Pancreas (tissue), 10 donors: Measurements from ENCODE around the gene STIM2. TPM values are rescaled to one million over a fixed set of nuclear protein-coding genes. Genes with fewer than 3 reads are reported as not detected.
"Not testable (repeated sequence)": the region's sequence is repeated elsewhere in the genome, so short reads cannot be mapped to it uniquely, and the experiment has no call there.

Experiments used
- ATAC-seq, 4 donors: fragments of 200-7000 bp; cut with Tn5 transposase; one replicate each; pipeline versions ENCODE4 v1.8.0 to v1.9.1; 2020; ENCODE audit warnings: mild to moderate bottlenecking in 4 of 4, moderate library complexity in 4 of 4
- DNase-seq, 6 donors: peaks; one replicate each; pipeline ENCODE4 v3.0.0-alpha.2; 2020
- FAIRE-seq: peaks from 2 replicates; lab custom pipeline; 2012; peaks lifted over from hg19 to GRCh38; lab: Jason Lieb, UNC
- H3K27ac ChIP-seq, 4 donors: fragments of 200-600 bp; sonication (generic); 1 replicate in 3 of 4; 2 replicates in 1 of 4; pipeline versions ENCODE4 v1.5.0 to v1.8.0; 2020
- H3K27me3 ChIP-seq, 4 donors: fragments of 200-600 bp; one replicate each; pipeline ENCODE4 v1.8.0; 2021
- H3K36me3 ChIP-seq, 3 donors: fragments of 200-600 bp; sonication (generic) in 1 of 3; one replicate each; pipeline versions ENCODE4 v1.5.0 to v1.8.0; 2020 to 2021
- H3K4me1 ChIP-seq, 3 donors: fragments of 200-600 bp; one replicate each; pipeline ENCODE4 v1.8.0; 2021
- H3K4me3 ChIP-seq, 4 donors: fragments of 200-600 bp; sonication (generic) in 2 of 4; one replicate each; pipeline versions ENCODE4 v1.5.0 to v1.8.0; 2020 to 2021
- H3K9me3 ChIP-seq, 4 donors: fragments of 200-600 bp; one replicate each; pipeline ENCODE4 v1.8.0; 2021
- WGBS, 2 donors: extraction: QIAGEN DNeasy Blood & Tissue Kit; methylation state at CpG; one replicate each; pipeline ENCODE4 v1.1.7; 2013; 5-methylcytosine and 5-hydroxymethylcytosine counted together
- intact Hi-C, 3 donors: fragments of 100-400 bp; cut with DNase I; formaldehyde crosslinking; loops; one replicate each; pipeline versions ENCODE4 v1.11.1 to v1.14.2; 2022
- polyA plus RNA-seq, 2 donors: library from polyadenylated mRNA; stranded (reverse); fragments of 200-250 nt; gene quantifications; one replicate each; pipeline ENCODE4 v1.2.3, GENCODE V29; 2013
- total RNA-seq, 6 donors: library from RNA; stranded (reverse); fragmentation: NEBNext Ultra II Directional in 4 of 6; extraction: Animal tissue kit (Norgen Biotek cat#: 25700) in 4 of 6; gene quantifications; one replicate each; pipeline versions ENCODE4 v1.2.1 to v1.2.4, GENCODE V29; 2021 to 2023
- TF ChIP-seq, protein P1 (sequence below), 4 donors: fragments of 200-600 bp; sonication (generic) in 3 of 4; IDR thresholded peaks; one replicate each; pipeline versions ENCODE4 v1.5.0 to v1.8.0; 2021; ENCODE audit warnings: antibody characterized with exemption in 4 of 4
- donor health status: healthy with polysubstance abuse.
- donor health status: DM: no; HTN: no; CAD: no; lungs with moderate emphysema.
- donor health status: DM: no; HTN: no; CAD: no.
- donor health status: control.
- donor health status: control.
- donor health status: Bipolar disorder and iron deficiency.
- donor health status: DM: yes; HTN: yes; CAD: no.
- donor health status: DM: no; HTN: no; CAD: no.
- donor health status: DM: no; HTN: no; CAD: no.
- donor health status: DM: yes; HTN: yes; CAD: no.

Gene STIM2
- total RNA-seq, result 10 to 100 TPM in 5 of 6 donors, 1 to 10 TPM in 1; 7.6 to 18.7 (median 12.6) TPM
- 10 to 100 TPM in 1 of 2 donors, 1 to 10 TPM in 1; 9.9 to 17.2 TPM for polyA plus RNA-seq

DNA sequence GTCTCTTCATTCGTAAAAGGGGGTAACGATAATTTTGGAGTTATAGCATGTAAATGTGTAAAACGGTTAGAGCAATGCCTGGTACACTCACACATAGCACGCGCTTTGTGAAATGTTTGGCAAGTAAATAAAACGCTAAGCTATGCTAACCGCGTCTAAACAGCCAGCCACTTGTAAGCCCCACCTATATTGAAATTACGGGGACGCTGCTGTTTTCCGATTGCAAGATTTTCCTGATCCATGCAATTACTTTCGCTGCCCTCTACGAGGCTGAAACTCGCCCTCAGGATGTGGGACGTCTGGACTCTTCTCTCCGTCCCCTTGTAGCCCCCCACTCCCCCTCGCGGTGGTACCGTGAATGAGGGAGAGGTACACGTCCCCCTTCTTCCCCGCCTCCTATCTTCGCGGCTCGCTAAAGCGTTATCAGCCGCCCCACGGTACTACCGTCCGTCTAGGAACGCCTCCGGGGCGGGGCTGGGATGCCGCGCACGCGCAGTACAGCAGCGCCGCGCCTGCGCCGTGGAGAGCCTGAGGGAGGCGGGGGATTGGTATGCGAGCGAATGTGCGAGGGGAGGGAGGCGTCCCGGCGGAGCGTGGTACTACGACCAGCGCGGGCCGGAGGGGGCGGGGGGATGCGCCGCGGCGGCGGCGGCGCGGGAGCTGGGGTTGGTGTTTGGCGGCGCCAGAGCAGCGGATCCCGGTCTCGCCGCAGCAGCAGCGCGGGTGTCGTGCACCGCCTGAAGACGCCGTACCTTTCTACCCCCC lies at the start of gene STIM2:
Gene STIM2 (plus strand): TSS at position 685 of the 765 bp plus-strand sequence.
- peak; percentile 75 to 88 (median 81) for ATAC-seq
- Histone ChIP-seq H3K4me3 (peak within 1 kb of the TSS; percentile 84 to 91 (median 85)), H3K9me3 (no peaks in the 10 kb centered on the region), H3K4me1 (peaks cover 12 to 39% (median 37%) of the 10 kb centered on the region in 3 donors), H3K36me3 (no peaks in the 10 kb centered on the region), H3K27ac (peak within 1 kb of the TSS; percentile 84 to 96 (median 93)), H3K27me3 (no peaks in the 10 kb centered on the region)
- DNase-seq, result peak; percentile 96 to 99 (median 98)
- no peak for FAIRE-seq
- TF ChIP-seq, protein P1, sequence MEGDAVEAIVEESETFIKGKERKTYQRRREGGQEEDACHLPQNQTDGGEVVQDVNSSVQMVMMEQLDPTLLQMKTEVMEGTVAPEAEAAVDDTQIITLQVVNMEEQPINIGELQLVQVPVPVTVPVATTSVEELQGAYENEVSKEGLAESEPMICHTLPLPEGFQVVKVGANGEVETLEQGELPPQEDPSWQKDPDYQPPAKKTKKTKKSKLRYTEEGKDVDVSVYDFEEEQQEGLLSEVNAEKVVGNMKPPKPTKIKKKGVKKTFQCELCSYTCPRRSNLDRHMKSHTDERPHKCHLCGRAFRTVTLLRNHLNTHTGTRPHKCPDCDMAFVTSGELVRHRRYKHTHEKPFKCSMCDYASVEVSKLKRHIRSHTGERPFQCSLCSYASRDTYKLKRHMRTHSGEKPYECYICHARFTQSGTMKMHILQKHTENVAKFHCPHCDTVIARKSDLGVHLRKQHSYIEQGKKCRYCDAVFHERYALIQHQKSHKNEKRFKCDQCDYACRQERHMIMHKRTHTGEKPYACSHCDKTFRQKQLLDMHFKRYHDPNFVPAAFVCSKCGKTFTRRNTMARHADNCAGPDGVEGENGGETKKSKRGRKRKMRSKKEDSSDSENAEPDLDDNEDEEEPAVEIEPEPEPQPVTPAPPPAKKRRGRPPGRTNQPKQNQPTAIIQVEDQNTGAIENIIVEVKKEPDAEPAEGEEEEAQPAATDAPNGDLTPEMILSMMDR (IDR thresholded peaks at IDR 0.05), result peak in 1 of 4 donors; percentile 24
- intact Hi-C loops, result no loop called here
- whole genome bisulfite sequencing, 2 donors, result 0 to 1% methylated on average over 70 to 74 of the region's 74 CpGs

DNA sequence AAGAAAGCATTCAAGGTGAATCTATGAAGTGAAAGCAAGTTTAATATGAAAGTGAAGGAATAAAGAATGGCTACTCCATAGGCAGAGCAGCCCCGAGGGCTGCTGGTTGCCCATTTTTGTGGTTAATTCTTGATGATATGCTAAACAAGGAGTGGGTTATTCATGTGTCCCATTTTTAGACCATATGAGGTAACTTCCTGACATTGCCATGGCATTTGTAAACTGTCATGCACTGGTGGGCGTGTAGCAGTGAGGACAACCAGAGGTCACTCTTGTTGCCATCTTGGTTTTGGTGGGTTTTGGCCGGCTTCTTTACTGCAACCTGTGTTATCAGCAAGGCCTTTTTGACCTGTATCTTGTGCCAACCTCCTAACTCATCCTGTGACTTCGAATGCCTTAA lies 49.1 kb upstream of the STIM2 start:
- H3K27ac ChIP-seq, H3K4me1 ChIP-seq, intact Hi-C loops, FAIRE-seq, H3K27me3 ChIP-seq, H3K4me3 ChIP-seq, H3K36me3 ChIP-seq, ATAC-seq, DNase-seq, H3K9me3 ChIP-seq: not testable (repeated sequence)
- WGBS, 2 donors, result 75 to 79% methylated on average over 4 of the region's 4 CpGs

DNA sequence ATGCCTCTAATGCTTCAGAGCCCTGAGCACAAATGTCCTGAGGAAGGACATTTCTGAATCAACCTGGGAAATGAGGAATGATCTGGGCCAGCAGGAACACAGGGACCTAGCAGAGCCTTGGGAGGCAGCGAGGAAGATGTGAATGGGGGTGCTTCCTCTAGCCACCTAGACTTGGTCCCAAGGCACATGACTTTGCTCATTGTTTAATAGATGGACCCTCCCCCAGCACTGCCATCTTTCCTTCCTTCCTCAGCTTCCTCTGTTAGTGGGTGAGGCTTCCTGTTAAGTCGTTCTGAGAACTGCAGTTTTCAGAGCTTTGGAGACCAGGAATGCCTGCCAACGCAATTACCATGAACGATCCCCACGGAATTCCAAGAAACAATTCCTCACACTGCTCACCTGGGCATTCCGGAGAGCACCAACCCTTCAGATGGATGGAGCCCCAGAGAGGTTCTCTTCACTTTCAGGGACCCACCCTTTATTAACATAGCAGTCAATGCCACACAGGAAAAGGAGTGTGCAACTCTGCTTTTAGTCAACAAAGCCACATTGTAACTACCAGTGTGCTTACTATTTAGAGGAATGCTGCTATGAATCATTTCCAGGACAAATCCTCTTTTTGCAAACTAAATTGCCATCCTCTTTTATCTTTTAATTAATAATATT lies 48.5 kb upstream of the STIM2 start:
- H3K27ac ChIP-seq, result no peak overlapping the region
- H3K4me3 ChIP-seq, result no peak overlapping the region
- no peaks in the 10 kb centered on the region for H3K4me1 ChIP-seq
- H3K9me3 ChIP-seq, result no peaks in the 10 kb centered on the region
- no peak for ATAC-seq
- no peak for FAIRE-seq
- H3K27me3 ChIP-seq, result no peaks in the 10 kb centered on the region
- no peak for DNase-seq
- TF ChIP-seq, protein P1 (IDR thresholded peaks at IDR 0.05), result no peak
- intact Hi-C loops, result no loop called here
- 75 to 80% methylated on average over 6 of the region's 6 CpGs for WGBS, 2 donors
- H3K36me3 ChIP-seq, result no peaks in the 10 kb centered on the region

- FAIRE-seq (no peak), ATAC-seq (no peak), DNase-seq (no peak)
- H3K36me3 ChIP-seq, result no peaks in the 10 kb centered on the region
- H3K27ac ChIP-seq, result no peak overlapping the region
- TF ChIP-seq, protein P1 (IDR thresholded peaks at IDR 0.05), result no peak
- H3K4me3 ChIP-seq, result no peak overlapping the region
- intact Hi-C loops, result no loop called here
- WGBS, 2 donors, result 85 to 93% methylated on average over 8 of the region's 8 CpGs
- no peaks in the 10 kb centered on the region for H3K9me3 ChIP-seq
- H3K27me3 ChIP-seq, result no peaks in the 10 kb centered on the region
- no peaks in the 10 kb centered on the region for H3K4me1 ChIP-seq
Measured at GRCh38 chr4:26813698-26814097, 46.9 kb upstream of the STIM2 start.

- Histone ChIP-seq H3K36me3 (no peaks in the 10 kb centered on the region), H3K27me3 (no peaks in the 10 kb centered on the region), H3K27ac (no peak overlapping the region), H3K4me3 (no peak overlapping the region), H3K4me1 (no peaks in the 10 kb centered on the region), H3K9me3 (no peaks in the 10 kb centered on the region)
- FAIRE-seq, result no peak
- intact Hi-C loops, result no loop called here
- no peak for DNase-seq
- TF ChIP-seq, protein P1 (IDR thresholded peaks at IDR 0.05), result no peak
- no peak for ATAC-seq
Measured at GRCh38 chr4:26815199-26815598, 45.4 kb upstream of the STIM2 start.
